Measurements from ENCODE around the gene SH3PXD2A.

DNA sequence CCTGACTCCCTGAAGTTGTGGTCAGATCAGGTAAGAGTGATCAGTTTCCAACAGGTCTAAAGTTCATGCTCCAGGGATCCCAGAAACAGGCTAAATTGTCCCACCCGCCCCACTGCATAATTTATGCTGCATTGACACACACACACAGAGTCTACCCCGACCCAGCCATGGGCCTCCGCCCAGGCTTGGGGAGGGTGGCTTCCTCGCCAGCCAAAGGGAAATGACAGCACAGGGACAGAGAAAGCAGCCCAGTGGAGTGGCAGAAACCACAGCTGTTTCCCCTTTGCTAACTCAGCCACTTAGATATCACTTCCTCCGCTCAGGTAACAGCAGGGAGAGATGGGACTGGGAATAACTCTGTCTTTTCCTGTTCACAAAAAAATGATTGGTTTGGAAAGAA is 9.4 kb downstream of the SH3PXD2A start:
- TF ChIP-seq POLR2A (IDR thresholded peaks at IDR 0.05) (no peak), EP300 (IDR thresholded peaks at IDR 0.05) (no peak)
- TF ChIP-seq, protein P1, sequence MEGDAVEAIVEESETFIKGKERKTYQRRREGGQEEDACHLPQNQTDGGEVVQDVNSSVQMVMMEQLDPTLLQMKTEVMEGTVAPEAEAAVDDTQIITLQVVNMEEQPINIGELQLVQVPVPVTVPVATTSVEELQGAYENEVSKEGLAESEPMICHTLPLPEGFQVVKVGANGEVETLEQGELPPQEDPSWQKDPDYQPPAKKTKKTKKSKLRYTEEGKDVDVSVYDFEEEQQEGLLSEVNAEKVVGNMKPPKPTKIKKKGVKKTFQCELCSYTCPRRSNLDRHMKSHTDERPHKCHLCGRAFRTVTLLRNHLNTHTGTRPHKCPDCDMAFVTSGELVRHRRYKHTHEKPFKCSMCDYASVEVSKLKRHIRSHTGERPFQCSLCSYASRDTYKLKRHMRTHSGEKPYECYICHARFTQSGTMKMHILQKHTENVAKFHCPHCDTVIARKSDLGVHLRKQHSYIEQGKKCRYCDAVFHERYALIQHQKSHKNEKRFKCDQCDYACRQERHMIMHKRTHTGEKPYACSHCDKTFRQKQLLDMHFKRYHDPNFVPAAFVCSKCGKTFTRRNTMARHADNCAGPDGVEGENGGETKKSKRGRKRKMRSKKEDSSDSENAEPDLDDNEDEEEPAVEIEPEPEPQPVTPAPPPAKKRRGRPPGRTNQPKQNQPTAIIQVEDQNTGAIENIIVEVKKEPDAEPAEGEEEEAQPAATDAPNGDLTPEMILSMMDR (IDR thresholded peaks at IDR 0.05) = no peak

All from sigmoid colon (tissue), 4 donors.